ENCODE results near the gene ARHGEF19.
"Not testable (repeated sequence)": the region's sequence is repeated elsewhere in the genome, so short reads cannot be mapped to it uniquely, and the experiment has no call there.

The ARHGEF19 gene

GRCh38 chr1:16218674-16219071, 6.2 kb upstream of the ARHGEF19 start:
- no peak for DNase-seq

- DNase-seq = no peak
Observed at GRCh38 chr1:16218014-16218673, 5.7 kb upstream of the ARHGEF19 start.

GRCh38 chr1:16217061-16217785, 4.8 kb upstream of the ARHGEF19 start:
- DNase-seq = peak; percentile 51 to 88 (median 84)

- peak in 2 of 4 experiments; percentile 20 to 26 for DNase-seq
Observed at GRCh38 chr1:16215882-16216753, 3.7 kb upstream of the ARHGEF19 start.

GRCh38 chr1:16215240-16215639, 2.8 kb upstream of the ARHGEF19 start:
- not testable (repeated sequence) for DNase-seq

- not testable (repeated sequence) for DNase-seq
Observed at GRCh38 chr1:16213544-16213943, 1.1 kb upstream of the ARHGEF19 start.

- no peak for DNase-seq
Observed at GRCh38 chr1:16213013-16213412, 561 bp upstream of the ARHGEF19 start.

GRCh38 chr1:16211824-16212223, 628 bp downstream of the ARHGEF19 start:
- no peak for DNase-seq

- DNase-seq = no peak
Observed at GRCh38 chr1:16210581-16210980, 1.9 kb downstream of the ARHGEF19 start.

GRCh38 chr1:16209847-16210407, 2.5 kb downstream of the ARHGEF19 start:
- DNase-seq = no peak

GRCh38 chr1:16209132-16209846, 3.2 kb downstream of the ARHGEF19 start:
- DNase-seq = no peak

GRCh38 chr1:16208270-16208987, 4.0 kb downstream of the ARHGEF19 start:
- no peak for DNase-seq

- no peak for DNase-seq
Observed at GRCh38 chr1:16207318-16208269, 4.9 kb downstream of the ARHGEF19 start.

GRCh38 chr1:16206547-16207317, 5.7 kb downstream of the ARHGEF19 start:
- DNase-seq = peak; percentile 83 to 92 (median 89)

GRCh38 chr1:16205891-16206546, 6.4 kb downstream of the ARHGEF19 start:
- no peak for DNase-seq

GRCh38 chr1:16205334-16205671, 7.1 kb downstream of the ARHGEF19 start:
- DNase-seq = no peak

- DNase-seq = peak in 2 of 4 experiments; percentile 5 to 21
Observed at GRCh38 chr1:16204634-16205333, 7.7 kb downstream of the ARHGEF19 start.

GRCh38 chr1:16204216-16204615, 8.2 kb downstream of the ARHGEF19 start:
- no peak for DNase-seq

GRCh38 chr1:16203550-16203949, 8.9 kb downstream of the ARHGEF19 start:
- no peak for DNase-seq

All from activated naive CD4-positive, alpha-beta T cell (primary cell).